Coronary artery (tissue), 2 donors: ENCODE data around the gene RAB12.

ENCODE experiments used
- DNase-seq: peaks from one replicate; pipeline ENCODE4 v3.0.0-alpha.2; 2017; ENCODE audit warnings: low spot score
- H3K27ac ChIP-seq, 2 donors: fragments of 200-600 bp; sonication (generic); one replicate each; pipeline ENCODE4 v1.5.1; 2016 to 2019
- H3K4me3 ChIP-seq: fragments of 200-600 bp; sonication (generic); 2 replicates; pipeline ENCODE4 v1.5.1; 2016; ENCODE audit warnings: mild to moderate bottlenecking, moderate library complexity
- CTCF ChIP-seq: fragments of 200-600 bp; sonication (generic); IDR thresholded peaks from one replicate; pipeline ENCODE4 v1.5.1; 2019; ENCODE audit warnings: antibody characterized with exemption

RAB12 gene

GRCh38 chr18:8686611-8687010 is 77.4 kb downstream of the RAB12 start:
- Histone ChIP-seq H3K27ac (no peak overlapping the region), H3K4me3 (no peak overlapping the region)
- no peak for DNase-seq
- TF ChIP-seq CTCF: no peak

DNA sequence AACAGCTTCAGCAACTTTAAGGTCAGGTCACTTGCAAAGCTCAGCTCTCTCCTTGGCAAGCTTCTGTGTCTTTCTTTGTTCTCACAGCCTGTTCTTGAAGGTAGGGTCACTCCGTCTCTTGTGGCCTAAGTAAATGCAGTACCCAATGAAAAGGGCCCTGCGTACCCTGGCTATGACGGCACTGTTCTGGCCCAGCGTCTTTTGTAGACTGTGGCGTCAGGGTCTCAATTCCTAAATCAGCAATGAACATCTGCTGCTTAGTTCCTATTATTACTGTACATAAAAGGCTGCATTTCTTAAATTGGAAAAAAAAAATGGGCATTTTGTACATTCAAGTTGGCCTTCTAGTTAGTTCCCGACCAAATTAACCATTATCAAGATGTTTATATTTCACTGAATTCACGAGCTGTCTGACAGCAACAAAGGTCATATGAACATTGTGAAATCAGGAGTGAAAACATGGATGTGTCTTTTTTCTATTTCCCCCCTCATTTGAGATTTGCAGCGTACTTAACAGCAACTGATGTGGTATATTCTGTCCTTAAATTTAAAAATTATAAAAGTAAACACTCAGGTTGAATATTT is 79.1 kb downstream of the RAB12 start:
- no peak for DNase-seq
- no peak for TF ChIP-seq CTCF
- Histone ChIP-seq H3K4me3 (no peak overlapping the region), H3K27ac (no peak overlapping the region)

GRCh38 chr18:8688816-8689215 is 79.6 kb downstream of the RAB12 start:
- H3K27ac ChIP-seq: no peak overlapping the region
- H3K4me3 ChIP-seq: no peak overlapping the region
- no peak for TF ChIP-seq CTCF
- no peak for DNase-seq
